Measurements from ENCODE around the gene OR8G5. TPM values are rescaled to one million over a fixed set of nuclear protein-coding genes. Genes with fewer than 3 reads are reported as not detected.
A peak's percentile ranks its signal among the peaks of the same experiment; 100 is the strongest.

Gene OR8G5
- total RNA-seq, 2 donors from 2014 or later = not detected

GRCh38 chr11:124294687-124295086 is 38.5 kb downstream of the OR8G5 start:
- no peaks in the 10 kb centered on the region for H3K36me3 ChIP-seq
- H3K9me3 ChIP-seq = peaks cover 6% of the 10 kb centered on the region
- H3K27ac ChIP-seq = no peak overlapping the region
- DNase-seq (ENCODE audit: low spot score) (no peak), ATAC-seq (ENCODE audit: insufficient number of reproducible peaks, low FRiP score, low read depth) (no peak)
- no peak for TF ChIP-seq CTCF (IDR thresholded peaks at IDR 0.05)
- no peaks in the 10 kb centered on the region for H3K4me1 ChIP-seq (ENCODE audit: control insufficient read depth in 1 of 2, low read depth in 2 of 2)
- H3K4me3 ChIP-seq = no peak overlapping the region
- H3K27me3 ChIP-seq (replicated peaks; ENCODE audit: insufficient read depth) = no peaks in the 10 kb centered on the region

DNA sequence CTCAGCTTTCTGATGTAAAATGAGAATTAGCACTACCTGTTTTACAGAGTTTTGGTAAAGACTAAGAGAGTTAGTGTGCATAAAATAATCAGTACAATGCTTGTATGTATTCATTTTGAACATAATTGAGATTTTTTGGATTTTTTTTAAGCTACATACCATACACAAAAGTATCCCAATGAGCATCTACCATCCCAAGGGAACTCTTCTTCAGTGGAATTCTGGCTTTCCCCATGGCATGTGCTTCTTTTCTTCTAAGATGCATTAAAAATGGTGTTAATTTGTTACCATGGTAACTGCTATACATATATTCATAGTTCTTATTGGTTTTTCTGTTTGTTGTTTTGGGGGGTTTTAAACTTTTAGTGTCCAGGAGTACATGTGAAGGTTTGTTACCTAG is 39.8 kb downstream of the OR8G5 start:
- DNase-seq (ENCODE audit: low spot score) (no peak), ATAC-seq (ENCODE audit: insufficient number of reproducible peaks, low FRiP score, low read depth) (no peak)
- Histone ChIP-seq H3K4me1 (ENCODE audit: control insufficient read depth in 1 of 2, low read depth in 2 of 2) (no peaks in the 10 kb centered on the region), H3K27ac (no peak overlapping the region), H3K27me3 (replicated peaks; ENCODE audit: insufficient read depth) (no peaks in the 10 kb centered on the region), H3K9me3 (peaks cover 2% of the 10 kb centered on the region), H3K36me3 (no peaks in the 10 kb centered on the region), H3K4me3 (no peak overlapping the region)
- no peak for TF ChIP-seq CTCF (IDR thresholded peaks at IDR 0.05)

DNA sequence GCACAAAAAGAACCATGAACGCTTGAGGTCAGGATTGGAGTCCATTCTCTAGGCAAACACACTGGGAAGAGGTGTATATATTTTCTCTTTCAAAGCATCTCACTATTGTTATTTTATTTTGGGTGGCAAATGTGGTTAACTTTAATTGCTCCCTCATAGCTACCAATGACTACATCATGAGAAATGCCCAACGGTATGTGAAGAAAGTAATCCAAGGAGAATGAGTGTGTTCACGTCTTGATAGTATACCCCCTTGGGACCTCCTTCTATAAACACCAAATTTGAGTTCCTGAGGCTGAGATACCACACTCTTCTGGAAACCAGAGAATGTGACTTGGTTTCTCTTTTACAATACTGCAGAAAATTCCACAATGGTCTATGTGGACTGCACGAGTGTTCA is 41.7 kb downstream of the OR8G5 start:
- Histone ChIP-seq H3K36me3 (no peaks in the 10 kb centered on the region), H3K27me3 (replicated peaks; ENCODE audit: insufficient read depth) (no peaks in the 10 kb centered on the region), H3K9me3 (no peaks in the 10 kb centered on the region), H3K4me1 (ENCODE audit: control insufficient read depth in 1 of 2, low read depth in 2 of 2) (peaks cover 0 to 6% of the 10 kb centered on the region in 2 donors), H3K27ac (no peak overlapping the region), H3K4me3 (no peak overlapping the region)
- TF ChIP-seq CTCF (IDR thresholded peaks at IDR 0.05) = no peak
- DNase-seq (ENCODE audit: low spot score) (no peak), ATAC-seq (ENCODE audit: insufficient number of reproducible peaks, low FRiP score, low read depth) (no peak)

DNA sequence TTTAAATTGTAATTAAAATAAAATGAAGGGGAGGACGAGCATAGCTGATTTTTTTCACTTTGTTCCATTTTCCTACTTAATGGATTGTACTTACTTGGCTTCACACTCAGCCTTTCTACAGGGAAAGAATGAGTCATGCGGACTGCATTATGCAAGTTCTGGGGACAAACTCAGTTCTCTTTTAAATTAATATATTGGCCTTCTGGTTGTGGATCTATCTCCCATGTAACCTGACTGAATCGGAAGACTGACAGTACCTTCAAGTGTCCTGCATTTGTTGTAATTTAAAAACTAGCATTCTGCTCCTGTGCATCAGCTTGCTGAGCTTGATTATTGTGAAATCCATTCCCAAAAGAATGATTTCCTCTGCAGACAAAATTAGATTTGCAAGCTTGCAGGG is 45.4 kb downstream of the OR8G5 start:
- DNase-seq (ENCODE audit: low spot score) (no peak), ATAC-seq (ENCODE audit: insufficient number of reproducible peaks, low FRiP score, low read depth) (peak; percentile 63)
- Histone ChIP-seq H3K9me3 (no peaks in the 10 kb centered on the region), H3K27me3 (replicated peaks; ENCODE audit: insufficient read depth) (no peaks in the 10 kb centered on the region), H3K4me1 (ENCODE audit: control insufficient read depth in 1 of 2, low read depth in 2 of 2) (peaks cover 0 to 6% of the 10 kb centered on the region in 2 donors), H3K4me3 (no peak overlapping the region), H3K27ac (peak overlapping the region in 1 of 2 donors; percentile 10), H3K36me3 (no peaks in the 10 kb centered on the region)
- no peak for TF ChIP-seq CTCF (IDR thresholded peaks at IDR 0.05)

- H3K27me3 ChIP-seq (replicated peaks; ENCODE audit: insufficient read depth) = no peaks in the 10 kb centered on the region
- H3K4me1 ChIP-seq (ENCODE audit: control insufficient read depth in 1 of 2, low read depth in 2 of 2) = peaks cover 0 to 6% of the 10 kb centered on the region in 2 donors
- H3K9me3 ChIP-seq = no peaks in the 10 kb centered on the region
- H3K36me3 ChIP-seq = no peaks in the 10 kb centered on the region
- H3K27ac ChIP-seq = peak overlapping the region in 1 of 2 donors; percentile 10
- DNase-seq (ENCODE audit: low spot score) = no peak
- TF ChIP-seq CTCF (IDR thresholded peaks at IDR 0.05) = no peak
- ATAC-seq (ENCODE audit: insufficient number of reproducible peaks, low FRiP score, low read depth) = no peak
- no peak overlapping the region for H3K4me3 ChIP-seq
Observed at GRCh38 chr11:124302347-124303125, 46.4 kb downstream of the OR8G5 start.
